Activated CD4-positive, CD25-positive, alpha-beta regulatory T cell (primary cell): ENCODE data around the gene FOXN1.
"Not testable (repeated sequence)": the region's sequence is repeated elsewhere in the genome, so short reads cannot be mapped to it uniquely, and the experiment has no call there.

Source experiments
- DNase-seq, 4 experiments: peaks; one replicate each; lab custom pipeline; 2025; lab: John Stamatoyannopoulos, UW

The FOXN1 gene

DNA sequence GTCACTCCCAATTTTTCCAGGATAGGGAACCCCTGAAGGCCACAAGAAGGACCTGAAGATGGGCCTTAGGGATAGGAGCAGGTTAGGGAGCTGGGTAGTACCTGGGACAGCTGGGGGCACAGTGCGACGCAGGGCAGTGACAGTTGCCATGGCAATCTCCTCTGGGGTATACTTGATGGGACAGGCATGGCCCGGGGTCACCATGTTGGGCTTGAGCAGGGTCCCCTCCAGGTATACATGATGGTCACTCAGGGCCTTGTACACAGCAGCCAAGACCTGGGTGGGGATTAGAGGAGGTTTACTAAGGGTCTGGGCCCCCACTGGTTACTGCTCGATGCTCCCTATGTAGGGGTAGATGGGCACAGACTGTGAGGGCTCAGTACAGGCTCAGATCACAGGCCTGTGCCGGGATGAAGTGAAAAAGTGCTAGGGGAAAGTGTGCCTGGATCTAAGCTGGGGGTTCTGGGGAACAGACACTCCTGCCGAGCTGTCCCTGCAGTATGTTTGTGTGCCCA, 67.9 kb downstream of the FOXN1 start:
- no peak for DNase-seq

DNA sequence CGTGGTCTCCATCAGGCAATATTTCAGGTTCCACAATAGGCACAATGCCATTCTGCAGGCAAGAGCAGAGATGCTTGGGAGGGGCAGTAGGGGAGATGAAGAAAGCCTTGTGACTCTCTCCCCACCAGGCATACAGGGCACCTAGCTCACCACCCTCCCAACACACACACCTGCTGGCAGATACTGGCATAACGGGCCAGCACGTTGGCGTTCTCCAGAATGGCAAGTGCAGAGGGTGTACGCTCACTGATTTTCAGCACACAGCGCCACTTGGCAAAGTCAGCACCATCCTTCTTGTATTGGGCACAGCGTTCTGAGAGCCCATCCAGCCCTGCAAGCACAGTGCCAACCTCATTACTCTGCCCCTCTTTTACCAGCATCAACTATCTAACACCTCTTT, 68.4 kb downstream of the FOXN1 start:
- no peak for DNase-seq

DNA sequence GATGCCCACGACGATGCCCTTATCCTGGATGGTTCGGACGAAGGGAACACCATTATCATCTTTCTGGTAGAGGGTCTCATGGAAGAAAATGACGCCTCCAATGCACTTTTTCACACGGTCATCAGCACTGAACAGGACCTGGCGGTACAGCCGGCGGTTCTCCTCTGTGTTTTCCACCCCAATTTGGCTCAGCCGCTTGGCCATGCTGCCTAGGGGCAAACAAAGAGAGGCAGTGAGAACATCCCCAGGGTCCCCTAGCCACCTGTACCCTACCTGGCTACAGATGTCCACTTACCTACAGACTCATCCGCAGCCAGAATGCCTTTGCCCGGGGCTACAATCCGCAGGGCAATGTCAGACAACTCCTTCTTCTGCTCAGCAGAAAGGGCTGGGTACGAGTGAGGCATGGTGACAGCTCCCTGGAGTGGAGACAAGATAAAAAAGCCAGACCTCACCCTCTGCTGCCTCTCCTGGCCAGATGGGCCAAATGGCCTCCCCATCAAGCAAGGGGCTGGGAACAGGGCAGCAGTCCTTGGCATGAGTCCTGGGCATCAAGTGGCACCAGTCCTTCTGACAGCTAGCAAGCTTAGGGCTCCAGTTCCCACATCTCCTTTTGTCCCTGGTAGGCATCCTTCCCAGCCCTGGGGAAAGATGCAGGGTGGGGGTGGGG, 69.1 kb downstream of the FOXN1 start:
- DNase-seq: no peak

DNA sequence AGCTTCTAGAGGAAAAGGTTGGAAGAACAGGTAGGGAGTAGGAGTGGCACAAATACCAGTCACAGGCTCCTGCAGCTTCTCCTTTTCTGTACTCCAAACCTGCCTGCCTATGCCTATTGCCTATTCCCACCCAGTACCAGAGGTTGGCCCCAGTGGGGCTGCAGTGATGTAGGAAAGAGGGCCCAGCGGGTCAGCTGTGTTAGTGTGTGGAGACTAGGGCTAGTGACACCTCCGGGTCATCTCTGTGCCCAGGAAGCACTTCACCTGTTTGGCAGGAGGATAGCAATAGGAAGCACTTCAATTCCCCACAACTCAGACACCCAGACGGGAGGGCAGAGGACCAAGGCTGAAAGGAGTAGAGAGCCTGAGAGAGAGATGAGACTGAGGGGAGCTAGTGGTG, 69.9 kb downstream of the FOXN1 start:
- DNase-seq: not testable (repeated sequence)

DNA sequence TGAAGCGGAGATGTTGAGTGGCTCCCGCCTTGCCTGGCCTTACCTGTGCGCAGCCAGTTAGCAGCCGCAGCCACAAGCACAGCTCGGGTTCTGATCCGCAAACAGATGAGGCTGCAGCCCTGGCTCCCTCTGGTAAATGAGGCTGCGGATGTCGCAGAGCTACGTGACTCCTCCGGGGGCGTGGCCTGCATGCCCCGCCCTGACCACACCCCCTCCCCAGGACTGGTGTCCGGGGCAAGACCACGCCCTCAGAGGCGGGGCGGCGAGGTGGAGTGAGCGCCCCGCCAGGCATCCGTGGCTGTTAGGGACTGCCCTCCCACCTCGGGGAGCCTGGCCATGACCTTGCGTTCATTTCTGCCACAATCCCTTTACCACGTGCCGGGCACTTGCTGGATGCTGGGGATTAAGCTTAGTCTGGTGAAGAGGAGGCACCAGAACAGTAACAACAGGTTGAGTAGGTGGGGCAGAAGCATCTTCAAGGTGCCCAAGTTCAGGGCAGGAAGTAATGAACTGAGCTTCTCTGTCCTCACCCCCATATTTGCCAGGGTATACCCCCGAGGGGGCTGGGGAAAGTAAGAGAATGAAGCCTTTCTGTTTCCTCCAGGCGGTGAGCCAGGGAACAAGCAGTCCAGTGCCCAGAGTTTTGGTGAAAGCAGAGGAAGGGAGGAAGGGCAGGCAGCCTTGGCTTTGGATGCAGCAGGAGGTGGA, 70.8 kb downstream of the FOXN1 start, which contains the start of gene ALDOC:
Gene ALDOC (minus strand): TSS at position 138 of the 708 bp plus-strand sequence. CDS start 1,363 bp downstream, outside the sequence.
- DNase-seq: peak; percentile 91 to 98 (median 94)

DNA sequence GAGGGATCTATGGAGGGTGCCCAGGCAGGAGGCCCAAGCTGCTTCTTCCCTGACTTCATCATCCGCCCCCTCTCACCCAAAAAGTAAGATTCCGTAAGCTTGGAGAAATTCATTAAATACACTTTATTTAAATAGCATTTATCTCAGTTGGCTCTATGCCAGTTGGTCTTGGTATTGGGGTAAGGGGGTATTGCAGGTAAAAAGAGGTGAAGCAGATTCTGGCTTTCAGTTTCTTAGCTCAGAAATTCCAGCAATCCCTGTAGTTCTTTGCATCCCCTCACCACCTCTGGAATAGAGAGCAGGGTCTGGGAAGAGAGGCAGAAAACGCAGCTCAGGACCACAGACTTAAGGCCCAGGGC, 71.3 kb downstream of the FOXN1 start:
- no peak for DNase-seq

DNA sequence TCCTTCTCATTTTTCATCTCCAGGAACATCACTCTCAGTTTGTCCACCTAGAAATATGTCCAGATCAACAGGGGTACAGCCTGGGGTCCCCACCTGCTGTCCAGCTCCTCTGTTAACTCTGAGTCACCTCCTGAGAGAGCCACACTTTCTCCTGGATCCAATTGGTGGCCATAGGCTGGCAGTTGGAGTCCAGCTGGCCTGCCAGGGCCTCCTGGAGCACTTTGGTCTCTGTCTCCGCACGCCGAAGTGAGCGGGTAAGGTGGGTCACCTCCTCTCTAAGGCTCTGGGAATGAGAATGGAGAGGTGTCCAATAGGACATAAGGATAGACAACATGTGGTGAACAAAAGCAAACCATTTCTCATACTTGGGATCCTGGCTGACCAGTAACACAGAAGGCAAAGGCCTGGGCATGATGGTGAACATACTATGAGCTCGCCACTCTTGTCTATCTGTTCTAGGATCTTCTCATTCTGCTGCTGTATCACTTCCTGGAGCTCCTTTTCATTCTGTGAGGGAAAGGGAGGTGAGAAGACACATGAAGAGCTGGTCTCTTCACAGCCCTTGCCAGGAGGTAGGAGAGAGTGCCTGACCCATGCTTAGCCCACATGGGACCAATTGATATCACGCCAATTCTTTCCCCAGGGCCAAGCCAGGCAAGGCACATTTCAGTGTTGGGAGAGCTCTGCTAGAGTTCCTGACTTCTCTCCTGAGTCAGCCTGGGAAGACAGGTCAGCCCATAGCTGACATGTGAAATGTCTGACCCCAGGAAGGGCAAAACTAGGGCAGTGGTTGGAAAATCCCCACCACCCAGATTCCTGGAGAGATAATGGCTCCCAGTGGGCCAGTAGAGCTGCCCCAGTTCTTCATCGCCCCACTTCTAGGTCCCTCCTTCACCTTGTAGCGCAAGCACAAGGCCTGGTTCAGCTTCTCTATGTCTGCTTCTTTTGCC, 72.4 kb downstream of the FOXN1 start:
- no peak for DNase-seq

DNA sequence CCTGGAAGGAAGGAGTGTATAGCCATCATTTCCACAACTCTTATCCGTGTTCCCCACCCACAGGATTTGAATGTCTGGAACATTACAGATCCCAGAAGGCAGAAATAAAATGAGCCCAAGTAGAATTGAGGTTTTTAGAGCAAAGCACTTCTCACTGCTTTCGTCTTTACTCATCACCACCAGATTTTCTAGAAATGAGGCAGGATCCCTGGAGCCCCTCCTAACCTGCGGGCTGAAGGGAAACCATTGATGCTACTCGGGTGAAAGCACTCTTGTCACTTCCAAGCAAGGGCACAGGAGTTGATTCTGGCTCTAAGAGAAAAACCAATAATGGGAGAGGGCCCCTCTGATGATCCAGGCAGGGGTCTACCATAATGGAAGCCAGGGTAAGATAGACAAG, 73.4 kb downstream of the FOXN1 start:
- DNase-seq: no peak

DNA sequence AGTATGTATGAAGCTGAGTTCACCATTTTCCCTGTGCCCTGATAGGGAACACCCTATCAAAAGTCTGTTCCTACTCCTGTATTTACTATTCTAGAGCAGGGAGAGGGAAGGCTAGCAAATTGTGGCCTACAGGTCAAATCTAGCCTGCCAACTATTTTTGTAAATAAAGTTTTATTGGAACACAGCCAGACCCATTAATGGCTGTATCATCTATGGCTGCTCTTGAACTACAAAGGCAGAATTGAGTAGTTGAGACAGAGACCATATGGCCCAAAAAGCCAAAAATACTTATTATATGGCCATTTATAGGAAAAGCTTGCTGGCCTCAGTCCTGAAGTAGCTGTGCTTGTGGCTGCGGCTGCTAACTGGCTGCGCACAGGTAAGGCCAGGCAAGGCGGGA, 74.8 kb downstream of the FOXN1 start:
- no peak for DNase-seq

DNA sequence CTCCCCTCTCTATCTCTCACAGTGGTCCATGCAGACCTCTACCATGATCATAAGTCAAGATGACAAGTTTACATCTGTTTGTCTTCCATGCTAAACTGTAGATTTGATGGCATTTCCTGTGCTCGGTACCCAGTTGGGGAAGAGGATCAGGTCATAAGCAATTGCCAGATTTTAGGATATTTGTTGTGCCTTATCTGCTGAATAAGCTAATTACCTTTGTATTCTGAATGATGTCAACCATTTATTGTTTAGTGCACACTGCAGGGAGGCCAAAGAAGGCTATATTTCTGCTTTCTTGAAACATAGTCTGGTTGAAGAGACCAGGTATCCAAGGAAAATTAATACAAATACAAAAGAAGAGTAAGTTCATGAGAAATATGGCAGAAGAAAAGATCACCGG, 76.4 kb downstream of the FOXN1 start:
- no peak for DNase-seq

DNA sequence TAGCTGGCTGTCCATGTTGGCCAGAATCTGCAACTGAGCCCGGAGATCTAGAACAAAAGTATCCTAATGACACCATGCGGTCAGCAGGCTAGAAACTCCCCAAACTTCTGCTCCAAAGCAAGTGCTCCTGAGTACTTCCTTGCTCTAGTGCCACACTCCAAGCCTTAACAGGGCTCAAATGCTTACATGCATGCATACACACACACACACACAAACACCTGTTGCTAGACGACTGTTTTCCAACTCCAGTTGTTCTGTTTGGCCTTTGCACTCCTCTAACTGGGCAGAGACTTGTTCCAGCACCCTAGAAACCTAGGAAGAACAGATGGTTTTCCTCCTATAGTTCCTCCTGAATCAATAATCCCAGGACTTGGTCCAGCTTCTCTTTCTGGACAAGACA, 78.3 kb downstream of the FOXN1 start:
- DNase-seq: no peak

DNA sequence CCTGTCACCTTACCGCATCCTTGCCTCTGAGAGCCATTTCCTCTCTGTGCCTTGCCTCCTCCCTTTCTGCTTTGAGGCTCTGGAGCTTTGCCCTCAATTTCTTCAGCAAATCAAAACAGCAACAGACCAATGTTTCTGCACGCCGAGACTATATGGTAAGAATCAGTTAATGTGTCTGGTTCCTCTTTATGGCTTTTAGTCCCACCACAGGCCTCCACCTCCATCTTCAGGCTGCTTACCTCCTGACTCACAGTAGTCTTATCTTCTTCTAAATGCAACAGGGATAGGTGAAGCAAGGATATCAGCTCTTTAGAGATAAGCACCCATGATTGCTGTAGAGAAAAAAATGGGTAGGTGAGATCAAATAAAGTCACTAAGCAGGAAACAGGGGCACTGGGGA, 79.7 kb downstream of the FOXN1 start:
- DNase-seq: no peak
